ENCODE measurements around the gene MKNK2. TPM values are rescaled to one million over a fixed set of nuclear protein-coding genes. Genes with fewer than 3 reads are reported as not detected.

Gene MKNK2
- total and polyA plus RNA-seq, 10 donors, result 88.2 to 389 (median 220) TPM

- 7 to 46% (median 28%) methylated on average over 11 to 22 of the region's 22 CpGs for WGBS, 5 donors
- H3K4me3 ChIP-seq, result peak overlapping the region in 5 of 8 donors; percentile 9 to 53 (median 18)
- peaks cover 73 to 99% (median 94%) of the 10 kb centered on the region in 6 donors for H3K4me1 ChIP-seq
- intact Hi-C loops (cut with DNase I; ENCODE audit: low total_unique reads), result no loop called here
- H3K27me3 ChIP-seq (replicated peaks in 1 of 7), result no peaks in the 10 kb centered on the region
- no peaks in the 10 kb centered on the region for H3K9me3 ChIP-seq
- DNase-seq, result peak; percentile 86
- TF ChIP-seq POLR2AphosphoS5 (IDR thresholded peaks at IDR 0.05) (peak; percentile 63 to 80 (median 72)), CTCF (IDR thresholded peaks at IDR 0.05 in 8 of 11, conservative IDR thresholded peaks at IDR 0.05 in 3 of 11) (peak in 1 of 11 experiments; percentile 16), POLR2A (IDR thresholded peaks at IDR 0.05) (no peak)
- peak overlapping the region; percentile 84 to 100 (median 97) for H3K27ac ChIP-seq
- no peaks in the 10 kb centered on the region for H3K36me3 ChIP-seq
These were observed 5.1 kb upstream of the MKNK2 start for GRCh38 chr19:2055931-2056836.

- H3K36me3 ChIP-seq, result no peaks in the 10 kb centered on the region
- H3K27me3 ChIP-seq (replicated peaks in 1 of 7), result no peaks in the 10 kb centered on the region
- TF ChIP-seq CTCF (IDR thresholded peaks at IDR 0.05 in 8 of 11, conservative IDR thresholded peaks at IDR 0.05 in 3 of 11) (no peak), POLR2AphosphoS5 (IDR thresholded peaks at IDR 0.05) (no peak), POLR2A (IDR thresholded peaks at IDR 0.05) (no peak)
- intact Hi-C loops (cut with DNase I; ENCODE audit: low total_unique reads), result no loop called here
- H3K4me1 ChIP-seq, result peaks cover 64 to 90% (median 82%) of the 10 kb centered on the region in 6 donors
- H3K27ac ChIP-seq, result peak overlapping the region; percentile 29 to 100 (median 97)
- 52 to 69% (median 63%) methylated on average over 8 of the region's 8 CpGs for WGBS, 5 donors
- no peak overlapping the region for H3K4me3 ChIP-seq
- DNase-seq, result peak; percentile 79
- no peaks in the 10 kb centered on the region for H3K9me3 ChIP-seq
These were observed 3.7 kb upstream of the MKNK2 start for GRCh38 chr19:2054763-2055162.

- peak; percentile 82 to 89 (median 87) for TF ChIP-seq POLR2AphosphoS5 (IDR thresholded peaks at IDR 0.05)
- TF ChIP-seq CTCF (IDR thresholded peaks at IDR 0.05 in 8 of 11, conservative IDR thresholded peaks at IDR 0.05 in 3 of 11), result no peak
- Histone ChIP-seq H3K36me3 (peaks cover 0 to 9% (median 2%) of the 10 kb centered on the region in 6 donors), H3K9me3 (no peaks in the 10 kb centered on the region), H3K4me1 (peaks cover 64 to 90% (median 82%) of the 10 kb centered on the region in 6 donors), H3K27ac (peak overlapping the region; percentile 35 to 100 (median 97)), H3K27me3 (replicated peaks in 1 of 7) (no peaks in the 10 kb centered on the region), H3K4me3 (no peak overlapping the region)
- DNase-seq, result peak; percentile 89
- 65 to 83% (median 79%) methylated on average over 23 to 24 of the region's 24 CpGs for WGBS, 5 donors
- intact Hi-C loops (cut with DNase I; ENCODE audit: low total_unique reads), result no loop called here
These were observed 2.8 kb upstream of the MKNK2 start for GRCh38 chr19:2053601-2054389.
